Cardiac muscle cell (in vitro differentiated cells and primary cell): ENCODE results near the gene PPP1R10. TPM values are rescaled to one million over a fixed set of nuclear protein-coding genes. Genes with fewer than 3 reads are reported as not detected.

Experiments
- DNase-seq, 2 donors: peaks; one replicate each; pipeline versions ENCODE4 v3.0.0 to v3.0.0-alpha.2; 2010 to 2017; ENCODE audit warnings: low read depth in 1 of 2, low spot score in 1 of 2
- H3K27ac ChIP-seq: fragments of 200-600 bp; sonication (generic); 2 replicates; pipeline ENCODE4 v1.5.1; 2016
- H3K27me3 ChIP-seq: fragments of 200-600 bp; sonication (generic); 2 replicates; pipeline ENCODE4 v1.6.0; 2016; ENCODE audit warnings: control low read depth
- H3K36me3 ChIP-seq: fragments of 200-600 bp; sonication (generic); 2 replicates; pipeline ENCODE4 v1.5.1; 2016; ENCODE audit warnings: control low read depth
- H3K4me1 ChIP-seq: fragments of 200-600 bp; sonication (generic); 2 replicates; pipeline ENCODE4 v1.8.1; 2017; ENCODE audit warnings: low read depth, mild to moderate bottlenecking, mixed run types
- H3K4me3 ChIP-seq: fragments of 200-600 bp; sonication (generic); 2 replicates; pipeline ENCODE4 v1.5.1; 2016; ENCODE audit warnings: mild to moderate bottlenecking
- H3K9me3 ChIP-seq: fragments of 200-600 bp; sonication (generic); 2 replicates; pipeline ENCODE4 v1.5.1; 2017; ENCODE audit warnings: low read depth, mild to moderate bottlenecking, control low read depth
- polyA plus RNA-seq: library from polyadenylated mRNA; unstranded; fragments of >200 nt; fragmentation: Nextera tagmentation; extraction: Ambion mirVana; gene quantifications from 2 replicates; pipeline ENCODE4 v1.2.1, GENCODE V29; 2016
- total RNA-seq: library from RNA; depleted of rRNA; stranded (reverse); fragments of >200 nt; gene quantifications from 2 replicates; pipeline ENCODE4 v1.2.3, GENCODE V29; 2016
- TF ChIP-seq, protein P1 (sequence below): IDR thresholded peaks from 2 replicates; pipeline ENCODE4 v1.5.1; 2012; ENCODE audit warnings: low read depth, mild to moderate bottlenecking, low read length

Gene PPP1R10
- total and polyA plus RNA-seq, 2 experiments from 2014 or later = 42.4 to 65.6 TPM

DNA sequence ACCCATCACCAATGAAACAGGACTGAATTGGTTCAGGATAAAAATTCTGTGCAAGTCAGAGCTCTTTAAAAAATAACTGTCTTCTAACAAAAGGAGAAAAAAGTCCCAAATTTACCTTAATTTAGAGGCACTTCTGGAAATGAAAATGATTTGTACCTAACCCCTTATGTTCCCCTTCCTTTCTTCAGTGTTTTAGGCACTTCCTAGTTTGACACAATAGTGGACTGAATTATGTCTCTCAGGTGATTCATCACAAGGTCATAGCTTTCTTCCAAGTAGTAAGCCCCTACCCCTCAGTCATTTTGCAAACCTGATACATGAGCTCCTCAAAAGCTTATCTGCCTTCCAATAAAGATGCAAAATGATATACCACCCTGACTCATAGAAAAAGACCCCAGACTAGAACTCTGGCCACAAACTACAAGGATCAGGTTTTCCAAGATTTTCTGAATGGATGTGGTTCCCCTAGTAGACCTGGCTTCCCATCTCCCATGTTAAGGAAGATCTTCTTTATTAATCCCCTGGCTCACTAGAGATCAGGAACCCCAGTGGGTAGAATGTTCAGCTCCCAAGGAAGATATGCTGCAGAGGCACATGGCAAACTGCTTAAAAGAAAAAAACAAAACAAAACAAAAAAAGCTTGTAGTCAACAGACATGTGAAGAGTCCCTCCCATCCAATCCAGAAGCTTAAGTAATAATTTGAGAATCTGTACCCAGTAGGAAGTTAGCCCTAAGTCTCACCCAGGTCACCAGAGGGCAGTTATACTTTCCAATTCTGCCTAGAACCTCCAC, 3.6 kb downstream of the PPP1R10 start:
- no peak overlapping the region for H3K4me3 ChIP-seq
- no peaks in the 10 kb centered on the region for H3K9me3 ChIP-seq
- TF ChIP-seq, protein P1, sequence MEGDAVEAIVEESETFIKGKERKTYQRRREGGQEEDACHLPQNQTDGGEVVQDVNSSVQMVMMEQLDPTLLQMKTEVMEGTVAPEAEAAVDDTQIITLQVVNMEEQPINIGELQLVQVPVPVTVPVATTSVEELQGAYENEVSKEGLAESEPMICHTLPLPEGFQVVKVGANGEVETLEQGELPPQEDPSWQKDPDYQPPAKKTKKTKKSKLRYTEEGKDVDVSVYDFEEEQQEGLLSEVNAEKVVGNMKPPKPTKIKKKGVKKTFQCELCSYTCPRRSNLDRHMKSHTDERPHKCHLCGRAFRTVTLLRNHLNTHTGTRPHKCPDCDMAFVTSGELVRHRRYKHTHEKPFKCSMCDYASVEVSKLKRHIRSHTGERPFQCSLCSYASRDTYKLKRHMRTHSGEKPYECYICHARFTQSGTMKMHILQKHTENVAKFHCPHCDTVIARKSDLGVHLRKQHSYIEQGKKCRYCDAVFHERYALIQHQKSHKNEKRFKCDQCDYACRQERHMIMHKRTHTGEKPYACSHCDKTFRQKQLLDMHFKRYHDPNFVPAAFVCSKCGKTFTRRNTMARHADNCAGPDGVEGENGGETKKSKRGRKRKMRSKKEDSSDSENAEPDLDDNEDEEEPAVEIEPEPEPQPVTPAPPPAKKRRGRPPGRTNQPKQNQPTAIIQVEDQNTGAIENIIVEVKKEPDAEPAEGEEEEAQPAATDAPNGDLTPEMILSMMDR = no peak
- no peak for DNase-seq
- H3K36me3 ChIP-seq = peaks cover 17% of the 10 kb centered on the region
- peak overlapping the region; percentile 99 for H3K27ac ChIP-seq
- H3K4me1 ChIP-seq = peaks cover 15% of the 10 kb centered on the region
- no peaks in the 10 kb centered on the region for H3K27me3 ChIP-seq

- peak in 1 of 2 donors; percentile 59 for DNase-seq
These were observed 4.3 kb downstream of the PPP1R10 start for GRCh38 chr6:30612687-30613248.

DNA sequence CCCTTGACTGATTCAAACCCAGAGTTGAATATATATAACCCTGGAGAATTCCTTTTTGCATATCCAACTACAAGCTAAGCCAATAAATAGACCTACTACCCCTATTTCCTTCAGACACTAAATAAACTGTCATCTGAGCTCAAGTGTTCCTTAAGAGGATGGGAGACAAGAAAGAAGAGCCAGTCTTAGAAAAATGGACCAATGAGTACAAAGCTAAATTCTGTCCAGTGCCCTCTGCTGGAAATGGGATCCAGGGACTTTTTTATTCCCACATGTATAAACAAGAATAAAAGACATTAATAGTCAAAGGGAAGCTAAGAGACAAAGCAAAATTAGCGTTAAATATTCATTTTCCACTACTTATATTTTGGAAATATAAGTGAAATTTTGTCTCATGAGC, 4.8 kb downstream of the PPP1R10 start:
- peaks cover 13% of the 10 kb centered on the region for H3K4me1 ChIP-seq
- H3K36me3 ChIP-seq = peaks cover 27% of the 10 kb centered on the region
- H3K4me3 ChIP-seq = no peak overlapping the region
- no peaks in the 10 kb centered on the region for H3K27me3 ChIP-seq
- peak in 1 of 2 donors; percentile 48 for DNase-seq
- peak overlapping the region; percentile 99 for H3K27ac ChIP-seq
- TF ChIP-seq, protein P1 = peak; percentile 45
- no peaks in the 10 kb centered on the region for H3K9me3 ChIP-seq

More at GRCh38 chr6:30612687-30613248, 4.3 kb downstream of the PPP1R10 start:
- H3K4me1 ChIP-seq = peaks cover 13% of the 10 kb centered on the region
- no peaks in the 10 kb centered on the region for H3K27me3 ChIP-seq
- TF ChIP-seq, protein P1 = no peak
- peaks cover 22% of the 10 kb centered on the region for H3K36me3 ChIP-seq
- H3K27ac ChIP-seq = peak overlapping the region; percentile 99
- H3K4me3 ChIP-seq = no peak overlapping the region
- no peaks in the 10 kb centered on the region for H3K9me3 ChIP-seq

- Histone ChIP-seq H3K9me3 (no peaks in the 10 kb centered on the region), H3K27ac (peak overlapping the region; percentile 99), H3K4me3 (no peak overlapping the region), H3K27me3 (no peaks in the 10 kb centered on the region), H3K4me1 (peaks cover 13% of the 10 kb centered on the region), H3K36me3 (peaks cover 30% of the 10 kb centered on the region)
- TF ChIP-seq, protein P1 = no peak
- no peak for DNase-seq
These were observed 5.2 kb downstream of the PPP1R10 start for GRCh38 chr6:30611856-30612194.

DNA sequence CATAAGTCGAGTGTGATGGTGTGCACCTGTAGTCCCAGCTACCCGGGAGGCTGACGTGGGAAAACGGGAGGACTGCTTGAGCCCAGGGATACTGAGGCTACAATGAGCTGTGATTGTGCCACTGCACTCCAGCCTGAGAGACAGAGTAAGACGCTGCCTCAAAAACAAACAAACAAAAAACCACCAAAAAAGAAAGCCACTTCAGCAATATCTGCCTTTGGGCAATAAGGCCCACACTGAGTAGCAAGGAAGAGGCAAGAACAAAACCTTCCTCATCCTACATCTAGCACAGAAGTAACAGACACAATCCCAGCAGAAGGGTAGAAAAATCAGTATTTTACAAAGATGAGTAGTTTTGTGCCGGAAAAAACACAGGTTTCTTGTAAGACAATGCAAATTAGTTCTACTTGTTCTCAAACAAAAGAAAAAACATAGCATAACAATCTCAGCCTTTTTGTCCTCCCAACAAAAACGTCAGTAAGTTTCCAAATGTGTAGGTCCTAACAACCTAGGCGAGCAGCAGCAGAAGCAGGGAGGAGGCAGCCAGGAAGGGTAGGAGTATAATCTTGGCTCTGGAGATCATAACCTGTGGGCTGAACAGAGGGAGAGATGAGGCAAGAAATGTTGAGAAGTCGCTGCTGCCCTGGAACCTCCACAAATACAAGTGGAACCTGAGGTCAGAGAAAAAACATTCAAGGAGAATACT, 5.7 kb downstream of the PPP1R10 start:
- peak overlapping the region; percentile 33 for H3K27ac ChIP-seq
- TF ChIP-seq, protein P1 = no peak
- peaks cover 13% of the 10 kb centered on the region for H3K4me1 ChIP-seq
- no peaks in the 10 kb centered on the region for H3K27me3 ChIP-seq
- H3K36me3 ChIP-seq = peaks cover 30% of the 10 kb centered on the region
- DNase-seq = peak in 1 of 2 donors; percentile 43
- no peak overlapping the region for H3K4me3 ChIP-seq
- H3K9me3 ChIP-seq = no peaks in the 10 kb centered on the region
